GM19238 (cell line): ENCODE measurements around the gene LPCAT1.

Experiments used
- DNase-seq: peaks from one replicate; pipeline ENCODE4 v3.0.0; 2011; ENCODE audit warnings: low spot score; ENCODE audit not compliant: insufficient read length

Gene LPCAT1

DNA sequence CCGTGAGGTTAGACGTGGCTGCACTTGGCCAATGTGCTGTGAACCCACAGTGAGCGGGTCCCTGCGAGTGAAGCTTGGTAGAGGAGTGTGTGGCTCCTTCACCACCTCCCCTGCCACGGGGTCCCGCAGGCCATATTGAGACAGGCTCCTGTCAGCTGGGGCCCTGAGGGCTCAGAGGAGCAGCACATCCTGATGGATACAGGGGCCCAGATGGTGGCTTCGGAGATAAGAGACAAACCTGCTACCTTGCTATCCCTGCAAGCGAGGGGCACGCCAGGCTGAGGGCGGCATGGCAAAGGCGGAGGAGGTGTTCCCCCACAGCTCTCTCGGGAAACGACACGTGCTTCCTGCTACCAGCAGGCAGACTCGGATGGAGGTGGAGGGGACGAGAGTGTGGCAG is 111.6 kb downstream of the LPCAT1 start:
- DNase-seq = no peak
